AG09319 (cell line): ENCODE results near the gene IP6K3.

Experiments
- DNase-seq: peaks from one replicate; pipeline ENCODE4 v3.0.0-alpha.2; 2010; ENCODE audit warnings: low read depth; ENCODE audit errors: extremely low read depth
- TF ChIP-seq, protein P1 (sequence below): IDR thresholded peaks from 2 replicates; pipeline ENCODE4 v1.5.1; 2011; ENCODE audit warnings: low read depth, mild to moderate bottlenecking, inconsistent platforms, low read length, moderate library complexity

Gene IP6K3

DNA sequence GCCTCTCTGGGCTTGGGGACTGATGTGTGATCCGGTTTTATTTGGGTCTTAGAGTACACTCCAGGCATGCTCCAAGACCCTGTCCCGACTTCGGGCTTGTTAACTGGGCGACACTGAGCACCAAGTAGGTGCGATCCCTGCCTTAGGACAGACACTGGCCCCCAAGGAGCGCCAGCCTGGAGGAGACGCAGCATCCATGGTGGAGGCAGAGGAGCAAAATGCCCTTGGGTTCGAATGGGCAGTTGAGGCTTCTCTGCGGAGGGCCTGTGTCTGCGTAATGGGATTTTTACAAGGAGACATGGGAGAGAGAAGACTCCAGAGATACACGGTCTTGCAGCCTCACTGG, 42.8 kb upstream of the IP6K3 start:
- TF ChIP-seq, protein P1, sequence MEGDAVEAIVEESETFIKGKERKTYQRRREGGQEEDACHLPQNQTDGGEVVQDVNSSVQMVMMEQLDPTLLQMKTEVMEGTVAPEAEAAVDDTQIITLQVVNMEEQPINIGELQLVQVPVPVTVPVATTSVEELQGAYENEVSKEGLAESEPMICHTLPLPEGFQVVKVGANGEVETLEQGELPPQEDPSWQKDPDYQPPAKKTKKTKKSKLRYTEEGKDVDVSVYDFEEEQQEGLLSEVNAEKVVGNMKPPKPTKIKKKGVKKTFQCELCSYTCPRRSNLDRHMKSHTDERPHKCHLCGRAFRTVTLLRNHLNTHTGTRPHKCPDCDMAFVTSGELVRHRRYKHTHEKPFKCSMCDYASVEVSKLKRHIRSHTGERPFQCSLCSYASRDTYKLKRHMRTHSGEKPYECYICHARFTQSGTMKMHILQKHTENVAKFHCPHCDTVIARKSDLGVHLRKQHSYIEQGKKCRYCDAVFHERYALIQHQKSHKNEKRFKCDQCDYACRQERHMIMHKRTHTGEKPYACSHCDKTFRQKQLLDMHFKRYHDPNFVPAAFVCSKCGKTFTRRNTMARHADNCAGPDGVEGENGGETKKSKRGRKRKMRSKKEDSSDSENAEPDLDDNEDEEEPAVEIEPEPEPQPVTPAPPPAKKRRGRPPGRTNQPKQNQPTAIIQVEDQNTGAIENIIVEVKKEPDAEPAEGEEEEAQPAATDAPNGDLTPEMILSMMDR: no peak
- DNase-seq: no peak

DNA sequence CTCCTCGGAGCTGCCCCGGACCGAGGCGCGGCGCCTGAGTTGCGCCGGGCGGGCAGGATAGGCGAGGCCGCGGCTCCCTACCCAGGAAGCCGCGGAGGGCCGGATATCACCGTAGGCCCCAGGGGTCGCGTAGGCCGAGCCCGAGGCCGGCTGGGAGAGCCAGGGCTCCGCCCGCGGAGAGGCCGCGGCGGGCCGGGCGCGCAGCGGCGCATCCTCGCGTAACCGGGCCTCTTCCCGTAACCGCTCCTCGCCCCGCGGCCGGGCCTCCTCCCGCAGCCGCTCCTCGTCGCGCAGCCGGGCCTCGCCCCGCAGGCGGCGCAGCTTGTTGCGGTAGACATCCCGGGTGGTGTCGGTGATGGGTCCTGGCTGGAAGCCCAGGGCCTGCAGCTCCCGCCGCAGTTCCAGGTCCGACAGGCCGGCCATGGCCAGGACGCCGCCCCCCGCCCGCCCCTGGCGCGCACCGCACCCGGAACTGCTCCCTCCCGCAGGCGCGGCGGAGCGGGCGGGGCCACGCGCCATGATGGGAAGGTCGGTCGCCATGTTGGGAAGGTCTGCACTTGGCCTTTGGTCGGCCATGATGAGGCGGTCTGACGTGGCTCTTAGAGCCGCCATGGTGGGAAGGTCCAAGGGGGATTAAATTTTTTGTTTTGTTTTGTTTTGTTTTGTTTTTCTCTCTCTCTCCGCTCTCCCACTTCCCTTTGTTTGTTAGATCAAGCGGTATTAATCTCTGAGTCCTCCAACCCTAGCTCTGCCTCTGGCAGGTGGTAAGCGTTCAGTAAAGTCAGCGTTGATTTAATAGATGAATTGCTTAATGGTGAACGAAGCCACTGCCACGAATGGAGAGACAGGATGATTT, 42.2 kb upstream of the IP6K3 start, which contains the start of gene LEMD2:
Gene LEMD2 (minus strand): TSS at position 437 of the 856 bp plus-strand sequence. CDS start 14 bp downstream, at position 423.
- TF ChIP-seq, protein P1: no peak
- peak; percentile 87 for DNase-seq

DNA sequence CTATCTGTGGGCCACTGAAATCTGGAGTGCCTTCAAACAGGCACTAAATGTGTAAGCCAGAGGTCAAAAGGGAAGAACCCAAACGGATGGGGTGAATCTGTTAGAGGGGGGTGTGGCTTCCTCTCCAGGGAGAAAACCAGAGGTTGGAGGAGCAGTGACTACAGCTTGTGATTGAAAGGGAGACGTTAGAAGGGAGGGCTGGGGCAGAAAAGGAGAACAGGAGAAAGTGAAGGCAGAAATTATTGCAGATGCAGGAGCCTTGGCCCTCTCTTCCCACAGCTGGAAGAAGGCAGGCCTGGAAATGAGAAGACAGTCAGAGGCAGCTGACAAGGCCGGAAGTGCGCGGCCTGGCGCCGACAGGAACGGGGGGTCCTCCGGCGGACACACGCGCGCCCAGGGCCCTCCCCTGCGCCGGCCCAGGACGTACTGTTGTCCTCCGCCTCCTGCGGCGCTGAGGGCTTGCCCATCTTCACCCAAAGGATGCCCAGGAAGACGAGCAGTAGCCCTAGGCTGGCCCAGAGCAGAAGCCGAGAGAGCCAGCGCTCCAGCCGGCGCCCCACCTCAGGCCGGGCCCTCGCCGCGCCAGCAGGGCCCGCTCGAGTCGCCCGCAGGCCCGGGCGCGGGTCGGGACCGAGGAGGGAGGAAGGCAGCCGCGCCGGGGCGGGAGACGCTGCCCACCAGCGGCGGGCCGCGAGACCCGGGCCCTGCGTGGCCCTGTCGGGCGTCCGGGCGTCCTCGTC, 41.4 kb upstream of the IP6K3 start:
- DNase-seq: peak; percentile 42
- TF ChIP-seq, protein P1: no peak

DNA sequence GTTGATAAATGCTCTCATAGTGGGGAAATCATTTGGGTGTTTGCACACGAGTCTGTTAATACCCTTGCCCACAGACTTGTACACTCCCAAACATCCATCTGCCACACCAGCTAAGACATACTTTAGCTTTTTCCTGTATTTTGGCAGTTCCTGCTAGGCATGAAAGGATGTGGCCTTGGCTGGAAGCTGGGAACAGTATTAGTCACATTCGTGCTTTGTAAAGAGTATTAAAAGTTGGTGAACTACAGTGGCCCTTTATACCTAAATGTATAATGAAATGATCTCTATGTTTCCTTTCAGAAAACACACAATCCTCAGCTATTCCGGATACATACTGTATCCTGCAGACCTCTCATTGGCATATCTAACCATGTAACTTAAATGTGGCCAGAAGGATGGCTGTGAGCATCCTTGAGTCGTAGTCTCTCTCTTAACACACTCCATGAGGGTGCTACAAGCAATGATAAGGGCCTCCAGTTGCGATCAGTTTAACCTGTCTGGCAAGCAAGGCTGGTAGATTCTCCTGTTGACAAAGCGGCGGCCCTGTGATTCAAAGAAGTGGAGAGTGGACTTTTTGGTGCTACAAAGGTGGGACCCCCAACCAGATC, 40.7 kb upstream of the IP6K3 start:
- TF ChIP-seq, protein P1: no peak
- no peak for DNase-seq

DNA sequence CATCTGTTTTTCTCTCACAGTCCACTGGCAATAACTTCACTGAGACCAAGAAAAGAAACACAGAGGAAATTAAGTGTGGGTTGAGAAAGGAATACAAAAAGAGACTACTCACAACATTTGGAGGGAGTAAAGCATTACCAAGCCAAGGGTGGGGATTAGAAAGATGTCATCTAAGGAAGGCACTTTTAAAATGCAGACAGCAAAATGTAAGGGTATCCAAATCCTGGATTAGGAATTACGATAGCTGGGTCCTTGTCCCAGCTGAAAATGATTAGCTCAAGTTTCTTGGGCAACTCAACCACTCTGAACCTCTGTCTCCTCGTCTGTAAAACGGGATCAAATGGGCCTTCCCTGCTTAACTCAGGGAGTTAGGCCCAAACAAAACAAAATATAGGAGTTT, 40.0 kb upstream of the IP6K3 start:
- TF ChIP-seq, protein P1: no peak
- DNase-seq: no peak

DNA sequence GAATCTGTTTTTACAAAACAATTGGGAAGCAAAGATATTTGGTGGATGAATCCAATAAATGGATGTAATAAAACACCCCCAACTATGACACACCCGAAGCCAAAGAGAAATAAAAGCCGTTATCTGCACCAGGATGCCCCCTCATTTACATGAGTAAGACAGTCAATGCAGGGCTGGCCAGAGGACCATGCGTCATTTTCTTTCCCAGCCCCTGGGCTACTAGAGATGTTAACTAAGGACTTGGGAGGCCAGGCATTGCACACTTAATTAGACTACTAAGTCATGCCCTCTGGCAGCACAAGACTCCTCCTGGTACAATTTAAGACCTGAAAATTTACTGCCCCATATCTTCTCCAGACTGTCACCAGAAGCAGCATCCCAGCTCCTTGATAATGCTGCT, 39.1 kb upstream of the IP6K3 start:
- no peak for DNase-seq
- TF ChIP-seq, protein P1: no peak

DNA sequence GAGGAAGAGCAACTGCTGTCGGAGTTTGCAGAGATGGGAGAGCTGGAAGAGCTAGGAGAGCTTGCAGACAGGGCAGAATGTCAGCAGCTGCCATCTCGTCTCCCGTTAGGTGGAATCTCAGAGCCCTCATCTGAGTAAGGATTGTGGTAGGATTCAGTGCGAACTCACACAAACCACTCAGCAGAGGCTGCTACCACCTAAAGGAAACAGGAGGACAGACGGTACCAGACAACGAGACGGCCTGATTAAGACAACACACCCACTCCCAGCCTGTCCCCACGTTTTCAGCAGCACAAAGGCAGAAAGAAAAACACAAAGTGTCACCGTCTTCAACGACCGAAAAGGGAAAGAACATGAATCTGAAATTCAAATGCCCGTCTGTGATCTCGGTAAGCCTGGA, 38.1 kb upstream of the IP6K3 start:
- no peak for DNase-seq
- TF ChIP-seq, protein P1: no peak
